Left renal pelvis (tissue), 4 donors: Measurements from ENCODE around the gene EPHA4. TPM values are rescaled to one million over a fixed set of nuclear protein-coding genes. Genes with fewer than 3 reads are reported as not detected.
A peak's percentile ranks its signal among the peaks of the same experiment; 100 is the strongest.

Experiments
- DNase-seq, 4 donors: peaks; one replicate each; pipeline ENCODE4 v3.0.0-alpha.2; 2013; ENCODE audit warnings: low read depth in 4 of 4, low spot score in 3 of 4
- polyA plus RNA-seq, 4 donors: library from polyadenylated mRNA; unstranded; fragments of 120-200 nt; gene quantifications; one replicate each; pipeline ENCODE4 v1.2.1, GENCODE V29; 2013; ENCODE audit not compliant: insufficient read length in 4 of 4

EPHA4 gene
- polyA plus RNA-seq, 4 donors = 26.5 to 63.8 (median 54.6) TPM

DNA sequence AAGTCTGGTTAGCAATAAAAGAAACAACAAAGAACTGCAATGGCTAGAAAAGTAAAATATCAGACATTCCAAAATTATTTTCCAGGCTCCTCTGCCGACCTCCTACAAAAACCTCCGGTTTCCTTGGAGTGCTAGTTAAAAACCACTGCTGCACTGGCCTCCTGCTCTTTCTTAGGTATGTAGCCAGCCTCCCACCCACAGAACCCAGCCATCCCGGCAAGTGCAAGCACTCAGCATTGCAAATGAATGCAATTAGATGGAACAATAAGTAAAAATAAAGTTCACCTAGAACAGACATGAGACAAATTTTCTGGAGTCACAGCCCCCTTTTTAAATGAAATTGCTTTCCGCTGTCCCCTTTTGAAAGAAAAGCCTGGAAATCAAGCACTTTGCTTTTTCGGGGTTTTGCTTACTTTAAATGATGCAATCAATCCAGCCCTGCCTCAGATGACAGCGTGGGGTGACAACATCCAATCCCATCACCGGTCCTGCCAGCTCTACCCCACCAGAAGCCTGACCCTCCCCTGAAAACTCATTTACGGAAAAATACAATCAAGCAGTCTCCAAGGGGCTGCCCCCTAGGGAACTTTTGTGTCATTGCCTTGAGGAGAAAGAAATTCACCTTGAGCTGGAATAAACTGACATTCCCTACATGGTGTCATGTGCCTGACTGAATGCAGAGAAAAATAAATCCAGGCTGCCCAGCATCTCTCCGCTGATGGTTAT lies 199.8 kb downstream of the EPHA4 start:
- no peak for DNase-seq

DNA sequence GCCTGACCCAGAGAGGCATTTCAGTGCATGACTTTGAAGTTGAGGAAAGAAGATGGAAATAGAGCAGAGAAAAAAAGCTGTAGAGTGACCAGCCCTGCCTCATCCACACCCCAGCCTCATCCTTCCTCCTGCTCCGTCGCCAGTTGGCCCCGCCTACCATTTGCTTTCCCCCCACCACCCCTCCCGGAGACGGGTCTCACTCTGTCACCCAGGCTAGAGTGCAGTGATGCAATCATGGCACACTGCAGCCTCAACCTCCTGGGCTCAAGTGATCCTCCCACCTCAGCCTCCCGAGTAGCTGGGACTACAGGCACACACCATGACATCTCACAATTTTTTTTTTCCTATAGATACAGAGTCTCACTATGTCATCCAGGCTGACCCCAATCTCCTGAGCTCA lies 200.8 kb downstream of the EPHA4 start:
- no peak for DNase-seq

DNA sequence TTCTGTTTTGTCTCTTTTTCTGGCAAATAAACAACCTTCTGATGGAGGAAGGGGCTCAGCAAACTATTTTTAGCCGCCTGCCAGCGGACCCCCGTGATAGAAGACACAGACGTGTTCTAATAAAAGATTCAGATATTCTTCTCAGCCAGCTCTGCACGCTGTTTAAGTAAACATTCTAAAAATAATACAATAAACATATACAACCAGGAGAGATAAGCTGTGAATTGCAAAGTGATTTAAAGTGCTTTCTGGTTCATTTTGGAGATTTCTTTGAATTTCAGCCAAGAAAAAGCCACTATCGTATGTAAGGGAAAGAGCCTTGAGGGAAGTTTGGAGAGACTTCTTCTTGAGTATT lies 201.3 kb downstream of the EPHA4 start:
- peak in 1 of 4 donors; percentile 18 for DNase-seq

DNA sequence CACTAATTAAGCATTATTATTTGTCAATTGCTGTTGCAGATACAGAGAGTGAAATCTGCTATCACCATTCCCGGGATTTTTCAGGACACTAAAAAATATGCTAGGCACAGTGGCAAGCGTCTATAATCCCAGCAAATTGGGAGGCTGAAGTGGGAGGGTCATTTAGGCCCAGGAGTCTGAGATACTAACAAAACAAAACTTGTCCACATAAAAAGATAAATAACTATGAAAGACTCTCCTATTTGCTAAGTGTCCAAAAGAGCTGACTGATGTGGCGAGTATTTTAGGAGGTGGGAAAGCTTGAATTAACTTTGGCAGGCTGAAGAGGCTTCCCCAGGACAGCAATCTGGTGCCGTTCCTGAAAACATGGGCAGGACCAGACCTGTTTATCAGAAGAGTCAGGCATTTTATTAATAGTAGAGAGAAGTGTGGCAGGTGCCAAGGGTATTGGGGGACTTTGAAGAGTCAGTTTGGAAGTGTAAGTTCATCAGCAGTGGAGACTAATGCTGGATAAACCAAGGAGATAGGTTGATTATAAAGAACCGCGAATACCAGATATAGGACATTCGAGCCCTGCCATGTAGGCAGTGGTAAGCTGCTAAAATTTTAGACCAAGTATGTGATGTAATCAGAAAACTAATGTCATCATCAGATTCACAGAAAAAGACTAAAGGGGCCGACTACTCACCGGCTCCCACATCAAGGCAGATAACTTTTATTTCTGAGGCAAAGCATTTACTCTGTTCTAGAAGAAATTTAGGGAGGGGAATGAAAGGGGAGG lies 201.8 kb downstream of the EPHA4 start:
- no peak for DNase-seq
